K562 (cell line): ENCODE data around the gene POLR1B. TPM values are rescaled to one million over a fixed set of nuclear protein-coding genes. Genes with fewer than 3 reads are reported as not detected.

ENCODE experiments used
- CREM ChIP-seq: IDR thresholded peaks from 2 replicates; pipeline ENCODE4 v1.6.1; 2014; ENCODE audit warnings: antibody characterized with exemption, low read depth
- CTBP1 ChIP-seq: fragments of 450-650 bp; IDR thresholded peaks from 2 replicates; pipeline ENCODE4 v1.6.1; 2016; ENCODE audit warnings: borderline replicate concordance
- FOXK2 ChIP-seq, 2 experiments: fragments of 450-650 bp; IDR thresholded peaks in 1 of 2; conservative IDR thresholded peaks in 1 of 2; 2 replicates each; pipeline ENCODE4 v1.6.1; 2016; ENCODE audit warnings: low read depth in 2 of 2, mild to moderate bottlenecking in 1 of 2
- HDAC2 ChIP-seq: fragments of 450-650 bp; IDR thresholded peaks from 2 replicates; pipeline ENCODE4 v1.6.1; 2016; ENCODE audit warnings: mild to moderate bottlenecking
- KAT7 ChIP-seq: sonication (generic); formaldehyde crosslinking; IDR thresholded peaks from 2 replicates; pipeline ENCODE4 v1.8.0; 2022; ENCODE audit warnings: missing genetic modification reagents, mild to moderate bottlenecking, borderline replicate concordance
- MAFK ChIP-seq: IDR thresholded peaks from 2 replicates; pipeline ENCODE4 v1.6.1; 2011; ENCODE audit warnings: low read length, improper control_type of control experiment
- MEIS2 ChIP-seq: fragments of 450-650 bp; IDR thresholded peaks from 2 replicates; pipeline ENCODE4 v1.6.1; 2014; ENCODE audit warnings: mild to moderate bottlenecking; ENCODE audit not compliant: partially characterized antibody
- NFRKB ChIP-seq: fragments of 450-650 bp; IDR thresholded peaks from 2 replicates; pipeline ENCODE4 v1.6.1; 2016; ENCODE audit warnings: low read depth
- RCOR1 ChIP-seq, 2 experiments: IDR thresholded peaks; 2 replicates each; pipeline ENCODE4 v1.6.1; 2012; ENCODE audit warnings: low read depth in 2 of 2, low read length in 2 of 2, borderline replicate concordance in 1 of 2, improper control_type of control experiment in 1 of 2
- SMAD2 ChIP-seq: fragments of 150-350 bp; IDR thresholded peaks from 2 replicates; pipeline ENCODE4 v1.6.1; 2014; ENCODE audit warnings: low read depth, mild to moderate bottlenecking, low read length
- SRSF1 ChIP-seq: fragments of 200-400 bp; formaldehyde crosslinking; IDR thresholded peaks from 2 replicates; pipeline ENCODE4 v1.6.1; 2017; ENCODE audit warnings: mild to moderate bottlenecking, low read depth, low read length, moderate library complexity
- TOE1 ChIP-seq, 2 experiments: fragments of 450-650 bp in 1 of 2; sonication (generic) in 1 of 2; formaldehyde crosslinking in 1 of 2; IDR thresholded peaks; 2 replicates each; pipeline versions ENCODE4 v1.7.1 to v1.8.0; 2016 to 2022; ENCODE audit warnings: borderline replicate concordance in 2 of 2, mild to moderate bottlenecking in 2 of 2, antibody characterized with exemption in 1 of 2, inconsistent platforms in 1 of 2, low read depth in 1 of 2, missing genetic modification reagents in 1 of 2, moderate library complexity in 1 of 2
- ZNF175 ChIP-seq: fragments of 200-800 bp; sonication (Bioruptor generic); IDR thresholded peaks from 2 replicates; pipeline ENCODE4 v1.6.1; 2016; ENCODE audit warnings: low read depth, mild to moderate bottlenecking, missing genetic modification characterization, missing compliant biosample characterization
- polyA plus RNA-seq, 8 experiments: library from polyadenylated mRNA; depleted of rRNA in 4 of 8; stranded (reverse) in 5 of 8; unstranded in 3 of 8; fragments of >200 nt; fragmentation: Nextera tagmentation in 2 of 8; fragmentation: Illumina TruSeq in 1 of 8; extraction: Ambion mirVana in 2 of 8; extraction: Trizol in 1 of 8; gene quantifications; 2 replicates each; pipeline versions ENCODE4 v1.2.1 to v1.2.3, GENCODE V29; 2011 to 2014; ENCODE audit warnings: inconsistent platforms in 1 of 8, missing spikeins in 1 of 8
- total RNA-seq, 7 experiments: library from RNA; depleted of rRNA in 6 of 7; stranded (reverse); fragments of >200 nt in 6 of 7; fragmentation: Illumina TruSeq in 2 of 7; extraction: Trizol in 2 of 7; gene quantifications; 2 replicates each; pipeline versions ENCODE4 v1.2.1 to v1.2.3, GENCODE V29; 2011 to 2021; ENCODE audit warnings: low replicate concordance in 1 of 7
- TF ChIP-seq, protein P1 (sequence below), 2 experiments: fragments of 450-650 bp; IDR thresholded peaks; 2 replicates each; pipeline ENCODE4 v1.6.1; 2018; ENCODE audit warnings: mild to moderate bottlenecking in 2 of 2, low read depth in 1 of 2; ENCODE audit not compliant: partially characterized antibody in 2 of 2
- TF ChIP-seq, protein P2 (sequence below): sonication (generic); formaldehyde crosslinking; IDR thresholded peaks from 2 replicates; pipeline ENCODE4 v1.8.0; 2022; ENCODE audit warnings: mild to moderate bottlenecking, missing genetic modification reagents, borderline replicate concordance
- TF ChIP-seq, protein P3 (sequence below), 2 experiments: fragments of 450-650 bp; conservative IDR thresholded peaks; 2 replicates each; pipeline ENCODE4 v1.6.1; 2017; ENCODE audit warnings: mild to moderate bottlenecking in 2 of 2, moderate library complexity in 2 of 2

POLR1B gene
- total and polyA plus RNA-seq, 9 of the 15 experiments (the other 6 are each of a cell fraction or from before 2014, with no cell fraction given): 19.8 to 55.1 (median 40.2) TPM

DNA sequence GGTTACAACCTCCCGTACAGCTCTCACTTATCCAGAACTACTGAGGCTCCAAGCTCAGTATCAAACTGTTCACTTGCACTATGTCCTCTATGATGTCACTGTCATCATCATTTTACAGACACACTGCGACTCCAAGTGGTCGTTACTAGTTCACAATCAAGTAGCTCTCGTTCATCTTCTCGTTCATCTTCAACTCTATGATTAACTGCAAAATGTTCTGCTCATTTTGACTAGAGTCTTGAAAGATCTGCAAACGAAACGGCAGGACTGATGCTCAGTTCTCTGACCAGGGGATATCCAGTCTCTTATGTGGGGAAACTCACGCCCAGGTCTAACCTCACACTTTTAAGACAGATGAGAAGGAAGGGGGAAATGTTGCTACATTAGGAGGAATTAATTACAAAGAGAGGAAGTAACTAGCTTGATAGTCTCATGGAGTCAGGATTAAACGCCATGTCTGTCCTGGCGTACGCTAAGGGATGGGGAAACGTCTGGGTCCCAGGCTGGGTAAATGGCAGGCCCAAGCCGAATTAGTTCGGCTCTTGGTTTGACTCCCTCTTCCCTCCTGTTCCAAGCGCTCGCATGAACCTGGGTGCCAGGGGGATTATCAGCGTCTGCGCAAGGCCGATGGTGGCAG, 41.4 kb downstream of the POLR1B start (continued):
- TF ChIP-seq, protein P1, sequence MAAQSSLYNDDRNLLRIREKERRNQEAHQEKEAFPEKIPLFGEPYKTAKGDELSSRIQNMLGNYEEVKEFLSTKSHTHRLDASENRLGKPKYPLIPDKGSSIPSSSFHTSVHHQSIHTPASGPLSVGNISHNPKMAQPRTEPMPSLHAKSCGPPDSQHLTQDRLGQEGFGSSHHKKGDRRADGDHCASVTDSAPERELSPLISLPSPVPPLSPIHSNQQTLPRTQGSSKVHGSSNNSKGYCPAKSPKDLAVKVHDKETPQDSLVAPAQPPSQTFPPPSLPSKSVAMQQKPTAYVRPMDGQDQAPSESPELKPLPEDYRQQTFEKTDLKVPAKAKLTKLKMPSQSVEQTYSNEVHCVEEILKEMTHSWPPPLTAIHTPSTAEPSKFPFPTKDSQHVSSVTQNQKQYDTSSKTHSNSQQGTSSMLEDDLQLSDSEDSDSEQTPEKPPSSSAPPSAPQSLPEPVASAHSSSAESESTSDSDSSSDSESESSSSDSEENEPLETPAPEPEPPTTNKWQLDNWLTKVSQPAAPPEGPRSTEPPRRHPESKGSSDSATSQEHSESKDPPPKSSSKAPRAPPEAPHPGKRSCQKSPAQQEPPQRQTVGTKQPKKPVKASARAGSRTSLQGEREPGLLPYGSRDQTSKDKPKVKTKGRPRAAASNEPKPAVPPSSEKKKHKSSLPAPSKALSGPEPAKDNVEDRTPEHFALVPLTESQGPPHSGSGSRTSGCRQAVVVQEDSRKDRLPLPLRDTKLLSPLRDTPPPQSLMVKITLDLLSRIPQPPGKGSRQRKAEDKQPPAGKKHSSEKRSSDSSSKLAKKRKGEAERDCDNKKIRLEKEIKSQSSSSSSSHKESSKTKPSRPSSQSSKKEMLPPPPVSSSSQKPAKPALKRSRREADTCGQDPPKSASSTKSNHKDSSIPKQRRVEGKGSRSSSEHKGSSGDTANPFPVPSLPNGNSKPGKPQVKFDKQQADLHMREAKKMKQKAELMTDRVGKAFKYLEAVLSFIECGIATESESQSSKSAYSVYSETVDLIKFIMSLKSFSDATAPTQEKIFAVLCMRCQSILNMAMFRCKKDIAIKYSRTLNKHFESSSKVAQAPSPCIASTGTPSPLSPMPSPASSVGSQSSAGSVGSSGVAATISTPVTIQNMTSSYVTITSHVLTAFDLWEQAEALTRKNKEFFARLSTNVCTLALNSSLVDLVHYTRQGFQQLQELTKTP (IDR thresholded peaks at IDR 0.05; ENCODE audit: low read depth in 1 of 2, partially characterized antibody in 2 of 2): peak in 1 of 2 experiments; percentile 15
- no peak for TF ChIP-seq NFRKB
- TF ChIP-seq MAFK: no peak
- no peak; a peak in 1 of 4 replicates for TF ChIP-seq RCOR1 (IDR thresholded peaks at IDR 0.05; ENCODE audit: borderline replicate concordance in 1 of 2, low read depth in 2 of 2, low read length in 2 of 2)
- peak; percentile 36; the same call in 1 of the 2 replicates for TF ChIP-seq ZNF175 (CRISPR knock-in tag)
- 0 out of 2 replicates have a peak, but pooled peaks have one; percentile 21 for TF ChIP-seq CTBP1
- TF ChIP-seq KAT7 (CRISPR knock-in tag): peak; percentile 80; the same call in 1 of the 2 replicates
- TF ChIP-seq CREM: peak; percentile 91
- TF ChIP-seq, protein P2, sequence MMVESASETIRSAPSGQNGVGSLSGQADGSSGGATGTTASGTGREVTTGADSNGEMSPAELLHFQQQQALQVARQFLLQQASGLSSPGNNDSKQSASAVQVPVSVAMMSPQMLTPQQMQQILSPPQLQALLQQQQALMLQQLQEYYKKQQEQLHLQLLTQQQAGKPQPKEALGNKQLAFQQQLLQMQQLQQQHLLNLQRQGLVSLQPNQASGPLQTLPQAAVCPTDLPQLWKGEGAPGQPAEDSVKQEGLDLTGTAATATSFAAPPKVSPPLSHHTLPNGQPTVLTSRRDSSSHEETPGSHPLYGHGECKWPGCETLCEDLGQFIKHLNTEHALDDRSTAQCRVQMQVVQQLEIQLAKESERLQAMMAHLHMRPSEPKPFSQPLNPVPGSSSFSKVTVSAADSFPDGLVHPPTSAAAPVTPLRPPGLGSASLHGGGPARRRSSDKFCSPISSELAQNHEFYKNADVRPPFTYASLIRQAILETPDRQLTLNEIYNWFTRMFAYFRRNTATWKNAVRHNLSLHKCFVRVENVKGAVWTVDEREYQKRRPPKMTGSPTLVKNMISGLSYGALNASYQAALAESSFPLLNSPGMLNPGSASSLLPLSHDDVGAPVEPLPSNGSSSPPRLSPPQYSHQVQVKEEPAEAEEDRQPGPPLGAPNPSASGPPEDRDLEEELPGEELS (CRISPR knock-in tag): no peak
- TF ChIP-seq SMAD2: no peak
- TF ChIP-seq FOXK2 (conservative IDR thresholded peaks at IDR 0.05 in 1 of 2, IDR thresholded peaks at IDR 0.05 in 1 of 2; ENCODE audit: low read depth in 2 of 2): no peak
- no peak; the same call in 1 of the 2 replicates for TF ChIP-seq HDAC2
- no peak for TF ChIP-seq TOE1 (IDR thresholded peaks at IDR 0.05; ENCODE audit: borderline replicate concordance)
- TF ChIP-seq TOE1 (CRISPR knock-in tag; IDR thresholded peaks at IDR 0.05; ENCODE audit: borderline replicate concordance, low read depth): 0 out of 2 replicates have a peak, but pooled peaks have one; percentile 26
- TF ChIP-seq MEIS2: peak; percentile 41
- TF ChIP-seq, protein P3, sequence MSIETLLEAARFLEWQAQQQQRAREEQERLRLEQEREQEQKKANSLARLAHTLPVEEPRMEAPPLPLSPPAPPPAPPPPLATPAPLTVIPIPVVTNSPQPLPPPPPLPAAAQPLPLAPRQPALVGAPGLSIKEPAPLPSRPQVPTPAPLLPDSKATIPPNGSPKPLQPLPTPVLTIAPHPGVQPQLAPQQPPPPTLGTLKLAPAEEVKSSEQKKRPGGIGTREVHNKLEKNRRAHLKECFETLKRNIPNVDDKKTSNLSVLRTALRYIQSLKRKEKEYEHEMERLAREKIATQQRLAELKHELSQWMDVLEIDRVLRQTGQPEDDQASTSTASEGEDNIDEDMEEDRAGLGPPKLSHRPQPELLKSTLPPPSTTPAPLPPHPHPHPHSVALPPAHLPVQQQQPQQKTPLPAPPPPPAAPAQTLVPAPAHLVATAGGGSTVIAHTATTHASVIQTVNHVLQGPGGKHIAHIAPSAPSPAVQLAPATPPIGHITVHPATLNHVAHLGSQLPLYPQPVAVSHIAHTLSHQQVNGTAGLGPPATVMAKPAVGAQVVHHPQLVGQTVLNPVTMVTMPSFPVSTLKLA (conservative IDR thresholded peaks at IDR 0.05): no peak
- TF ChIP-seq SRSF1: no peak
